Measurements from ENCODE around the gene PLAAT3. TPM values are rescaled to one million over a fixed set of nuclear protein-coding genes. Genes with fewer than 3 reads are reported as not detected.

Gene PLAAT3
- total RNA-seq, 4 donors from 2014 or later, result 278 to 514 (median 407) TPM

DNA sequence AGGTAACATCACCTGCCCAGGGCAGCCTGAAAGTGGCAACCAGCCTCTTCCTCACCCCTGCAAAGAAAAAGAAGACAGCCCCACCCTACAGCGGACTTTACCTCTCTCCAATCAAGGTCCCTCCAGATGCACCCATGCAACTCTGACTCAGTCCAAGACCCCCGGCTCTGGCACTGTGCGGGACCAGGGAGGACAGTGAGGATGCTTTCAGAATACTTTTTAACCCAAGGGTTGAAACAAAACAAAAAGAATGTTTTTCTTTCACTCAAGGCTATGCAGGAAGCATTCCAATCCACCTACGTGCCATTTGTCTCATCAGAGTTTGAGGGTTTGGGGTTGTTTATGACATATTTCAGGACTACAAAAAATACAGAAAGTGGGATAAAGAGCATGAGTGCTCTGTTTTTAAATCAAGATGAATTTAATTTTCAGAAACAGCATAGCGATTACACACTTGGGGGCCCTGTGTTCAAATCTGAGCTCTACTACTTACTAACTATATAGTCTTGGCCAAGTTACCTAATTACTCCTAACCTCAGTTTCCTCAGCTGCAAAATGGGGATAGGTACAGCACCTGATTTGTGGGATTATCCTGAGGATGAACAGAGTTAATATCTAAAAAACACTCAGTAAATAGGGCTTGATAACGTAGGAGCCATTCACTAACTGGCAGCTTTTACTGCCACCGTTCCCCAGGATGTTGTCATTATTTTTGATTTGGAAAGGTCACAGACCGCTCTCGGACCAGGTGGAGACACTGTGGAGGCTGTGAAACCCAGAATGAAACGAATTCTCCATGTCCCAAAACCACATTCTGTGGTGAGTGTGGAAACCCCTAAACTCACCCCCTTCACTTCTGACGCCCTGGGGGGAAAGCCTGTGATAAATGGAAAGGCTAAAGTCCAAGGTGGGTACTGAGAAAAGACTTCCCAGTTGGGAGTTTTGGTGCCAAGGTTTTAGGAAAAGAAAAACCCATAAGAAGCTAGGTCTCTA, 5.6 kb downstream of the PLAAT3 start:
- TF ChIP-seq, protein P1, sequence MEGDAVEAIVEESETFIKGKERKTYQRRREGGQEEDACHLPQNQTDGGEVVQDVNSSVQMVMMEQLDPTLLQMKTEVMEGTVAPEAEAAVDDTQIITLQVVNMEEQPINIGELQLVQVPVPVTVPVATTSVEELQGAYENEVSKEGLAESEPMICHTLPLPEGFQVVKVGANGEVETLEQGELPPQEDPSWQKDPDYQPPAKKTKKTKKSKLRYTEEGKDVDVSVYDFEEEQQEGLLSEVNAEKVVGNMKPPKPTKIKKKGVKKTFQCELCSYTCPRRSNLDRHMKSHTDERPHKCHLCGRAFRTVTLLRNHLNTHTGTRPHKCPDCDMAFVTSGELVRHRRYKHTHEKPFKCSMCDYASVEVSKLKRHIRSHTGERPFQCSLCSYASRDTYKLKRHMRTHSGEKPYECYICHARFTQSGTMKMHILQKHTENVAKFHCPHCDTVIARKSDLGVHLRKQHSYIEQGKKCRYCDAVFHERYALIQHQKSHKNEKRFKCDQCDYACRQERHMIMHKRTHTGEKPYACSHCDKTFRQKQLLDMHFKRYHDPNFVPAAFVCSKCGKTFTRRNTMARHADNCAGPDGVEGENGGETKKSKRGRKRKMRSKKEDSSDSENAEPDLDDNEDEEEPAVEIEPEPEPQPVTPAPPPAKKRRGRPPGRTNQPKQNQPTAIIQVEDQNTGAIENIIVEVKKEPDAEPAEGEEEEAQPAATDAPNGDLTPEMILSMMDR (IDR thresholded peaks at IDR 0.05; ENCODE audit: low read depth), result no peak

DNA sequence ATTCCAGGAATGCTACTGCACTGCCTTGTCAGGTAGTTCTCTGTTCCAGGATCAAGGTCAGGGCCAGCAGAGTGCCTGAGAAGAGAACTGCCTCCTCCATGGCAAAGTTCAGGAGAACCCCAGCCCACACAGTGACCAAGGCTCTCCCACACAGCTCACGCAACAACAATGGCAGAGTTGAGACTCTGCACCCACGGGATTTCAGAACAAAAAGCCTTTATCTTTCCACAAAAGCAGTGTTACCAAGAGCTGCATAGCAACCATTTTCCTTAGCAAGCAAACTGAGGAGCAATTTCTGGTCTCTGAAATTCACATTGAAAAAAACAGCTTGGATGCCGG, 11.1 kb downstream of the PLAAT3 start:
- TF ChIP-seq, protein P1 (IDR thresholded peaks at IDR 0.05; ENCODE audit: low read depth), result no peak

DNA sequence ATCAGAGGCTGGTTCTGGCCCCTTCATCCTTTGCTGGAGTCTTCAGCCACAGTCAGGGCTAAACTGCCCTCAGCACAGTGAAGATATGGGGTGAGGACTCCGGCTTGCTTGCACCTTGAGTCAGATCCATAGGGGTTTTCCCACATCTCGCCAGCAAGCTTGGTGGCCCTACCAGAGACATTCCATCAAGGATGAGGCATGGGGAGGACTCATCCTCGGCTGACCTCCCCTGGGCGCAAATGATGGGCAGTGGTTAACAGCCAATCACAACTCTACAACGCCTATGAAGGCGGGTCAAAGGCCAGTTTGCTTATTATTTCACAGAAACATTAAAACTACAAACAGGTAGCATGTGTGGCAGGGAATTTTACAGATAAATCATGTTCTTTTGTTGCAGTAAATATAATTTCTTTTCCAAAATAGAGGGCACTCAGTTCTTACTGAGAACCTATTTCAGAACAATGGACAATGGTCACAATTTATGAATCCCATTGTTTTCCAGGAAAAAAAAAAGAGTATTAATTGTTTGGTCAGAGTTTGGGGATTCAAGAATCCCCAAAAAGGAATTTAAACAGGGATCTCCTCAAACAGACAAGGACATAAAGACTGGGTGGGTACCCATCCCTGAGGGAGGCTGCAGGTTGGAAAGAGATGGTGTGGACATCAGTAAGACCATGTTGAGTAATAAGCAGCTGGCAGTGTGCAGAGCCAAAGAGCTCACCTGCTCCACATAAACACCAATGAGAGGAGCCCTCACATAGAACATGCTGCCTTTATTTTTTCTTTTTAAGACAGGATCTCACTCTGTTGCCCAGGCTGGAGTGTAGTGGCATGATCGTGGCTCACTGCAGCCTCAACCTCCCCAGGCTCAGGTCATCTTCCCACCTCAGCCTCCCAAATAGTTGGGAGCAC, 14.8 kb downstream of the PLAAT3 start:
- TF ChIP-seq, protein P1 (IDR thresholded peaks at IDR 0.05; ENCODE audit: low read depth), result no peak

DNA sequence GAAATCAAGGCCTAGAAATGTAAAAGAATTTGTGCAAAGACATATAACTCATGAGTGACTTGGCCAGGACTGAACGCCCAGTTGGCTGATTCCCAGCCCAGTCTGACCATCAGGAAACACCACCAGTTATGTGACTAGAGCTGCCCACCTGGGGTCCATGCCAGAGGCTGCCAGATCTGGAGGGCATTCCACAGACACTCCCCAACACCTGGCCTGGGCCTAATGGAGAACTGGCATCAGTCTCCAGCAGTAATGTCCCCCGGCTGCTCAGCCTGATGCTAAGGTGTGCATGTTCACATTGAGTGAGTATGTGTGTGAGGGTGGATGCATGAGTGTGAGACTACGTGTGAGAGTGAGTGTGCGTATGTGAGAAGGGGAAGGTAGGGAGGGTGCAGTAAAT, 15.7 kb downstream of the PLAAT3 start:
- TF ChIP-seq, protein P1 (IDR thresholded peaks at IDR 0.05; ENCODE audit: low read depth), result no peak

DNA sequence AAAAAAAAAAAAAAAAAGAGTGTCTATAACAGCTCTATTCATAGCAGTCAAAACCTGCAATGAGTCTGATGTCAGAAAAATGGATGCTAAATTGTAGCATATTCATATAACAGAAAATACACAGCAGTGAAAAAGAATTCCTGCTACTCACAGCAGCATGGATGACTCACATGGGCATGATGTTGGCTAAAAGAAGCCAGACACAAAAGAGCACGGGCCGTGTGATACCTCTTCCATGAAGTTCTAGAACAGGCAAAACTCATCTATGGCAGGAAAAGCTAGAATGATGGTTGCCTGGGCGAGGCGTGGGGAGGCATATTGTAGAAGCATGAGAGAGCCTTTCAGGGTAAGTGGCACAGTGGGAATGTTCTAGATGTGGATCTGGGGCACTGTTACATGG, 18.9 kb downstream of the PLAAT3 start:
- TF ChIP-seq, protein P1 (IDR thresholded peaks at IDR 0.05; ENCODE audit: low read depth), result no peak

DNA sequence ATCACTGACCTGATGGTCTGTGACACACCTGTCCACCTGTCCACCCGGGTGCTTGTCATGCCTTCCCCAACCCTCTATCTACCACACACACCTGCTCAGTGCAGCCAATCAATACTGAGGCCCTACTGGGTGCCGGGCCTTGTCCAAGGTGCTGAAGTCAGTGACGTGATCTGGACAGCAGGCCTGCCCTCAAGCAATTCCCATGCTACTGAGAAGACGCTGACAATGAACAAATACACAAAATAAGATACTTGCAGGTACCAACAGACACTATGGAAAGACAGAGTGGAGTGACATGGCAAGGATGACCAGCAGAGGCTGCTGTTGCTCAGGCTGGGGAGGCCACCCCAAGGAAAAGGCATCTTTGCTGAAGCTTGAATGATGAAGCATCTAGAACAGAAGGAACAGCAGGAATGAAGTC, 21.2 kb downstream of the PLAAT3 start:
- TF ChIP-seq, protein P1 (IDR thresholded peaks at IDR 0.05; ENCODE audit: low read depth), result no peak

Measured in subcutaneous adipose tissue (tissue), 4 donors.